K562 (cell line): ENCODE measurements around the gene ZKSCAN4. TPM values are rescaled to one million over a fixed set of nuclear protein-coding genes. Genes with fewer than 3 reads are reported as not detected.

Source experiments
- BHLHE40 ChIP-seq: IDR thresholded peaks from 2 replicates; pipeline ENCODE4 v1.6.1; 2011; ENCODE audit warnings: low read length, improper control_type of control experiment
- CAMTA2 ChIP-seq: fragments of 250-450 bp; sonication (Bioruptor Pico); conservative IDR thresholded peaks from 2 replicates; pipeline ENCODE4 v1.5.1; 2022
- CCAR2 ChIP-seq: fragments of 200-400 bp; formaldehyde crosslinking; IDR thresholded peaks from 2 replicates; pipeline ENCODE4 v1.6.1; 2017; ENCODE audit warnings: mild to moderate bottlenecking, low read depth, low read length
- DMBX1 ChIP-seq: fragments of 250-450 bp; sonication (Bioruptor Pico); IDR thresholded peaks from 2 replicates; pipeline ENCODE4 v1.8.0; 2022; ENCODE audit warnings: inconsistent platforms, mild to moderate bottlenecking, moderate library complexity, borderline replicate concordance
- DPF2 ChIP-seq: fragments of 450-650 bp; IDR thresholded peaks from 2 replicates; pipeline ENCODE4 v1.6.1; 2016
- FOXA1 ChIP-seq: fragments of 450-650 bp; IDR thresholded peaks from 2 replicates; pipeline ENCODE4 v1.6.1; 2016; ENCODE audit warnings: mild to moderate bottlenecking, borderline replicate concordance
- MEF2A ChIP-seq: IDR thresholded peaks from 2 replicates; pipeline ENCODE4 v1.6.1; 2011; ENCODE audit warnings: low read depth, mild to moderate bottlenecking, low read length, moderate library complexity; ENCODE audit not compliant: control insufficient read depth
- NUFIP1 ChIP-seq: fragments of 450-650 bp; IDR thresholded peaks from 2 replicates; pipeline ENCODE4 v1.6.1; 2018; ENCODE audit not compliant: partially characterized antibody
- RFX5 ChIP-seq: IDR thresholded peaks from 2 replicates; pipeline ENCODE4 v1.6.1; 2011; ENCODE audit warnings: low read depth, mild to moderate bottlenecking, improper control_type of control experiment, low read length
- RNF2 ChIP-seq: sonication (generic); IDR thresholded peaks from 2 replicates; pipeline ENCODE4 v1.6.1; 2016
- SOX6 ChIP-seq: fragments of 450-650 bp; IDR thresholded peaks from 2 replicates; pipeline ENCODE4 v1.6.1; 2014; ENCODE audit warnings: mild to moderate bottlenecking
- TBP ChIP-seq: optimal IDR thresholded peaks from 2 replicates; pipeline ENCODE3; 2011; ENCODE audit warnings: low read depth, low read length, improper control_type of control experiment
- ZBTB8A ChIP-seq: fragments of 450-650 bp; IDR thresholded peaks from 2 replicates; pipeline ENCODE4 v1.6.1; 2018; ENCODE audit warnings: mild to moderate bottlenecking, moderate library complexity; ENCODE audit not compliant: partially characterized antibody
- ZNF133 ChIP-seq: fragments of 250-450 bp; sonication (Bioruptor Pico); IDR thresholded peaks from 2 replicates; pipeline ENCODE4 v1.4.0; 2020; ENCODE audit warnings: mild to moderate bottlenecking
- ZNF140 ChIP-seq: fragments of 250-450 bp; sonication (Bioruptor Pico); IDR thresholded peaks from 2 replicates; pipeline ENCODE4 v1.8.0; 2021; ENCODE audit warnings: moderate library complexity, mild to moderate bottlenecking, inconsistent platforms
- ZNF174 ChIP-seq: fragments of 250-450 bp; sonication (Bioruptor Pico); IDR thresholded peaks from 2 replicates; pipeline ENCODE4 v1.4.0; 2020; ENCODE audit warnings: mild to moderate bottlenecking
- ZNF274 ChIP-seq: IDR thresholded peaks from 2 replicates; pipeline ENCODE4 v1.6.1; 2011; ENCODE audit warnings: low read depth, mild to moderate bottlenecking, low read length, moderate library complexity, borderline replicate concordance
- ZSCAN32 ChIP-seq: fragments of 450-650 bp; formaldehyde crosslinking; IDR thresholded peaks from 2 replicates; pipeline ENCODE4 v1.4.0; 2020; ENCODE audit warnings: mild to moderate bottlenecking, moderate library complexity
- polyA plus RNA-seq, 8 experiments: library from polyadenylated mRNA; depleted of rRNA in 4 of 8; stranded (reverse) in 5 of 8; unstranded in 3 of 8; fragments of >200 nt; fragmentation: Nextera tagmentation in 2 of 8; fragmentation: Illumina TruSeq in 1 of 8; extraction: Ambion mirVana in 2 of 8; extraction: Trizol in 1 of 8; gene quantifications; 2 replicates each; pipeline versions ENCODE4 v1.2.1 to v1.2.3, GENCODE V29; 2011 to 2014; ENCODE audit warnings: inconsistent platforms in 1 of 8, missing spikeins in 1 of 8
- total RNA-seq, 7 experiments: library from RNA; depleted of rRNA in 6 of 7; stranded (reverse); fragments of >200 nt in 6 of 7; fragmentation: Illumina TruSeq in 2 of 7; extraction: Trizol in 2 of 7; gene quantifications; 2 replicates each; pipeline versions ENCODE4 v1.2.1 to v1.2.3, GENCODE V29; 2011 to 2021; ENCODE audit warnings: low replicate concordance in 1 of 7
- TF ChIP-seq, protein P1 (sequence below): fragments of 450-650 bp; IDR thresholded peaks from 2 replicates; pipeline ENCODE4 v1.6.1; 2016; ENCODE audit warnings: mild to moderate bottlenecking
- TF ChIP-seq, protein P2 (sequence below): fragments of 200-400 bp; formaldehyde crosslinking; IDR thresholded peaks from 2 replicates; pipeline ENCODE4 v1.6.1; 2017; ENCODE audit warnings: mild to moderate bottlenecking, low read depth, low read length, moderate library complexity
- TF ChIP-seq, protein P3 (sequence below): fragments of 450-650 bp; formaldehyde crosslinking; IDR thresholded peaks from 2 replicates; pipeline ENCODE4 v1.4.0; 2020; ENCODE audit warnings: mild to moderate bottlenecking, moderate library complexity
- TF ChIP-seq, protein P4 (sequence below), 2 experiments: fragments of 450-650 bp; conservative IDR thresholded peaks; 2 replicates each; pipeline ENCODE4 v1.6.1; 2017; ENCODE audit warnings: mild to moderate bottlenecking in 2 of 2, moderate library complexity in 2 of 2

ZKSCAN4 gene
- total and polyA plus RNA-seq, 9 of the 15 experiments (the other 6 are each of a cell fraction or from before 2014, with no cell fraction given), result 1.2 to 5.3 (median 4.7) TPM

DNA sequence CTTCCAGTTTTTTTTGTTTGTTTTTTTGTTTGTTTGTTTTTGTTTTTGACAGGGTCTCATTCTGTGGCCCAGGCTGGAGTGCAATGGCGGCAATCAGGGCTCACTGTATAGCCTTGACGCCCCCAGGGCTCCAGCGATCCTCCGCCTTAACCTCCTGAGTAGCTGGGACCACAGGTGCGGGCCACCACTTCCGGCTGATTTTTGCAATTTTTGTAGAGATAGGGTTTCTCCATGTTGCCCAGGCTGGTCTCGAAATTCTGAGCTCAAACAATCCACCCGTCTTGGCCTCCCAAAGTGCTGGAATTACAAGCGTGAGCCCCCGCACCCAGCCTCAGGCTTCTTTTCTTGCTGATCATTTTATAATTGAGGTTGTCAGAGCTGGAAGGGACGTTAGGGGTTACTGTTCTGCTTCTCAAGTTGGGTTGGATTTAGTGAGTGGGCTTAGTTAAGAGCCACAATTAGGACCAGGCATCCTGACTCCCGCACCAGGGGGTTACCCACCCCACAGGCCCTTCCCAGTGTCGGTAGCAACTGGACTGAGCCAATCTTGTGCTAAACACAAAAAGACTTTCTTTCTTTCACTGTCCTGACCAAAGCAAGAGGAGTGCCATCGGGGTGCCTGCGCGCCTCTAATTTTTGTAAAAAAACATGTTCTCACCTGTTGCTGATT, 40.1 kb downstream of the ZKSCAN4 start (continued):
- no peak for TF ChIP-seq FOXA1
- TF ChIP-seq DPF2, result peak; percentile 10; the same call in 1 of the 2 replicates
- peak; percentile 19 for TF ChIP-seq TBP
- TF ChIP-seq NUFIP1, result peak; percentile 41
- no peak for TF ChIP-seq RNF2
- TF ChIP-seq, protein P1, sequence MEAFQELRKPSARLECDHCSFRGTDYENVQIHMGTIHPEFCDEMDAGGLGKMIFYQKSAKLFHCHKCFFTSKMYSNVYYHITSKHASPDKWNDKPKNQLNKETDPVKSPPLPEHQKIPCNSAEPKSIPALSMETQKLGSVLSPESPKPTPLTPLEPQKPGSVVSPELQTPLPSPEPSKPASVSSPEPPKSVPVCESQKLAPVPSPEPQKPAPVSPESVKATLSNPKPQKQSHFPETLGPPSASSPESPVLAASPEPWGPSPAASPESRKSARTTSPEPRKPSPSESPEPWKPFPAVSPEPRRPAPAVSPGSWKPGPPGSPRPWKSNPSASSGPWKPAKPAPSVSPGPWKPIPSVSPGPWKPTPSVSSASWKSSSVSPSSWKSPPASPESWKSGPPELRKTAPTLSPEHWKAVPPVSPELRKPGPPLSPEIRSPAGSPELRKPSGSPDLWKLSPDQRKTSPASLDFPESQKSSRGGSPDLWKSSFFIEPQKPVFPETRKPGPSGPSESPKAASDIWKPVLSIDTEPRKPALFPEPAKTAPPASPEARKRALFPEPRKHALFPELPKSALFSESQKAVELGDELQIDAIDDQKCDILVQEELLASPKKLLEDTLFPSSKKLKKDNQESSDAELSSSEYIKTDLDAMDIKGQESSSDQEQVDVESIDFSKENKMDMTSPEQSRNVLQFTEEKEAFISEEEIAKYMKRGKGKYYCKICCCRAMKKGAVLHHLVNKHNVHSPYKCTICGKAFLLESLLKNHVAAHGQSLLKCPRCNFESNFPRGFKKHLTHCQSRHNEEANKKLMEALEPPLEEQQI, result no peak
- TF ChIP-seq ZNF133 (CRISPR knock-in tag), result no peak
- no peak for TF ChIP-seq ZNF140 (CRISPR knock-in tag)
- TF ChIP-seq, protein P2, sequence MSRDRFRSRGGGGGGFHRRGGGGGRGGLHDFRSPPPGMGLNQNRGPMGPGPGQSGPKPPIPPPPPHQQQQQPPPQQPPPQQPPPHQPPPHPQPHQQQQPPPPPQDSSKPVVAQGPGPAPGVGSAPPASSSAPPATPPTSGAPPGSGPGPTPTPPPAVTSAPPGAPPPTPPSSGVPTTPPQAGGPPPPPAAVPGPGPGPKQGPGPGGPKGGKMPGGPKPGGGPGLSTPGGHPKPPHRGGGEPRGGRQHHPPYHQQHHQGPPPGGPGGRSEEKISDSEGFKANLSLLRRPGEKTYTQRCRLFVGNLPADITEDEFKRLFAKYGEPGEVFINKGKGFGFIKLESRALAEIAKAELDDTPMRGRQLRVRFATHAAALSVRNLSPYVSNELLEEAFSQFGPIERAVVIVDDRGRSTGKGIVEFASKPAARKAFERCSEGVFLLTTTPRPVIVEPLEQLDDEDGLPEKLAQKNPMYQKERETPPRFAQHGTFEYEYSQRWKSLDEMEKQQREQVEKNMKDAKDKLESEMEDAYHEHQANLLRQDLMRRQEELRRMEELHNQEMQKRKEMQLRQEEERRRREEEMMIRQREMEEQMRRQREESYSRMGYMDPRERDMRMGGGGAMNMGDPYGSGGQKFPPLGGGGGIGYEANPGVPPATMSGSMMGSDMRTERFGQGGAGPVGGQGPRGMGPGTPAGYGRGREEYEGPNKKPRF, result no peak
- no peak for TF ChIP-seq BHLHE40
- no peak for TF ChIP-seq CAMTA2 (CRISPR knock-in tag)
- TF ChIP-seq ZSCAN32 (CRISPR knock-in tag), result no peak
- no peak for TF ChIP-seq ZNF274
- no peak for TF ChIP-seq ZNF174 (CRISPR knock-in tag)
- no peak for TF ChIP-seq MEF2A
- TF ChIP-seq RFX5, result no peak
- TF ChIP-seq SOX6, result no peak
- TF ChIP-seq CCAR2, result no peak
- TF ChIP-seq, protein P3, sequence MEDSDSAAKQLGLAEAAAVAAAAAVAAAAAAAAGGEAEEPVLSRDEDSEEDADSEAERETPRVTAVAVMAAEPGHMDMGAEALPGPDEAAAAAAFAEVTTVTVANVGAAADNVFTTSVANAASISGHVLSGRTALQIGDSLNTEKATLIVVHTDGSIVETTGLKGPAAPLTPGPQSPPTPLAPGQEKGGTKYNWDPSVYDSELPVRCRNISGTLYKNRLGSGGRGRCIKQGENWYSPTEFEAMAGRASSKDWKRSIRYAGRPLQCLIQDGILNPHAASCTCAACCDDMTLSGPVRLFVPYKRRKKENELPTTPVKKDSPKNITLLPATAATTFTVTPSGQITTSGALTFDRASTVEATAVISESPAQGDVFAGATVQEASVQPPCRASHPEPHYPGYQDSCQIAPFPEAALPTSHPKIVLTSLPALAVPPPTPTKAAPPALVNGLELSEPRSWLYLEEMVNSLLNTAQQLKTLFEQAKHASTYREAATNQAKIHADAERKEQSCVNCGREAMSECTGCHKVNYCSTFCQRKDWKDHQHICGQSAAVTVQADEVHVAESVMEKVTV (CRISPR knock-in tag), result no peak
- no peak for TF ChIP-seq ZBTB8A
- no peak for TF ChIP-seq DMBX1 (CRISPR knock-in tag)
- TF ChIP-seq, protein P4, sequence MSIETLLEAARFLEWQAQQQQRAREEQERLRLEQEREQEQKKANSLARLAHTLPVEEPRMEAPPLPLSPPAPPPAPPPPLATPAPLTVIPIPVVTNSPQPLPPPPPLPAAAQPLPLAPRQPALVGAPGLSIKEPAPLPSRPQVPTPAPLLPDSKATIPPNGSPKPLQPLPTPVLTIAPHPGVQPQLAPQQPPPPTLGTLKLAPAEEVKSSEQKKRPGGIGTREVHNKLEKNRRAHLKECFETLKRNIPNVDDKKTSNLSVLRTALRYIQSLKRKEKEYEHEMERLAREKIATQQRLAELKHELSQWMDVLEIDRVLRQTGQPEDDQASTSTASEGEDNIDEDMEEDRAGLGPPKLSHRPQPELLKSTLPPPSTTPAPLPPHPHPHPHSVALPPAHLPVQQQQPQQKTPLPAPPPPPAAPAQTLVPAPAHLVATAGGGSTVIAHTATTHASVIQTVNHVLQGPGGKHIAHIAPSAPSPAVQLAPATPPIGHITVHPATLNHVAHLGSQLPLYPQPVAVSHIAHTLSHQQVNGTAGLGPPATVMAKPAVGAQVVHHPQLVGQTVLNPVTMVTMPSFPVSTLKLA (conservative IDR thresholded peaks at IDR 0.05), result no peak
